ENCODE measurements around the gene ANXA3. TPM values are rescaled to one million over a fixed set of nuclear protein-coding genes. Genes with fewer than 3 reads are reported as not detected.
A peak's percentile ranks its signal among the peaks of the same experiment; 100 is the strongest.

ANXA3 gene
- polyA plus RNA-seq, 1 donor from 2014 or later = 0.39 TPM

DNA sequence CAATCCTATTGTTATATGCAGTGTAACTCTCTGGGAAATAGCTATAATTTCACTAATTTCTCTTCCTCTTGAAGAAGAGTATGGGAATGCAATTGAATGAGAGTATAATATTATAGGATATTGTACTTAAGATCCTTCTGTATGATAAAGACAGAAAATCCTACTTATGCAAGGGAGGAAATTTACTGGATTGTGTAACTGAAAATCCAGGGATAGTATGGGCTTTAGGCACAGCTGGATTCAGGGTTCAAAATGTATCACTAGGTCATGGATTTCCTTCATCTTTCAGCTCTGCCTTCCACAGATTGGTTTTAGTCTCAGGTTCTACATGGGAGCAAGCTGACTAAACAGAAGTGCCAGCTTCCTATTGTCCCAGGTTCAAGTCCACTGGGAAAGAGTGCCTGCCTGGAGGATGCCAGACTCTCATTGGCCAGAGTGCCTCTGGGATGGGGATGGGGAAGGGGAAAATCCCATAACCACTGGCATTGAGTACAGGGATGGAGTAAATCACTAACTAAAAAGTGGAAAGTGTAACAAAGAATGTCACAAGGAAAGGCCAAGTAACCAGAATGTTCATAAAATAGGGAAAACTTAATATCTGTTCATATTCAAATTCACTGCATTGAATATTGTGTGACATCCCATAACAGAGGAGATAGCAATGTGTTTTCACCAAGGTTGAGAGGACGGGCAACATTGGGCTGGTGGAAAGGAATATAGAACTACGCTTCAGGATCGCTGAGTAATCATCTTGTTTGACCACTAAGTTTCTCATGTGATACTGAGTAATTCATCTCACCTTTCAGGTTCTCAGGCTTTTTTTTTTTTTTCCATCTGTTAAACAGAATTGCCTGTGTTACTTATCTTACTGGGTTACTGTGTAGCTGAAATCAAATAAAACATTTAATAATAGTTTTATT lies 75.7 kb downstream of the ANXA3 start:
- no peaks in the 10 kb centered on the region for H3K27me3 Mint-ChIP-seq
- H3K9me3 Mint-ChIP-seq = peaks cover 0 to 12% (median 0%) of the 10 kb centered on the region in 3 donors
- H3K4me3 Mint-ChIP-seq = no peak overlapping the region
- no peak overlapping the region for H3K27ac Mint-ChIP-seq
- H3K4me1 Mint-ChIP-seq = peaks cover 38 to 51% (median 50%) of the 10 kb centered on the region in 3 donors
- H3K36me3 Mint-ChIP-seq = no peaks in the 10 kb centered on the region

DNA sequence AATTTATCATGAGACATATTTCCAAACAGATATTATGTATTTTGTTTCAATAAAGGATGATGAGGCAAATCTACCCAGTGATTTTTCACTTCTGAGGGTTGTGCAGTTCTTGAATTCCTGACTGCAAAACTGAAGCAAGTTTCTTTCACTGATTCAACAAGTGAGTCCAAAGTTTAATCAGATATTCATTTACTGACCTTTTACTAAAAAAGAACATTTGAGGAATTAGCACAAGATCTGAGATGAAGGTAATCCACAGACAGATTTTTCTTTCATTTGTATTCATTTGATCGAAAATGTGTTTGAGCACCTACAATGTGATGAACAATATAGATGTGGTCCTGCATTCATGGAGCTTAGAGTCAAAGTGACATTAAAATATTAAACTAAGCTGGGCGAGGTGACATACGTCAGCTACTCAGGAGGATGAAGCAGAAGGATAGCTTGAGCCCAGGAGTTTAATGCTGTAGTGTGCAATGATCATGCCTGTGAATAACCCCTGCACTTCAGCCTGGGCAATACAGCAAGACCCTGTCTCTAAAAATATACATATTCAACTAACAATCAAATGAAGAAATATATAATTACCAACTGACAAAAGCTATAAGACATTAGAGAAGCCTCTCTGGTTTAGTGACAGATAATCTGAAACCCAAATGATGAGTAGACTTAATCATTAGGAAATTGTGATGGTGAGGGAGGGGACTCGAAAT lies 76.6 kb downstream of the ANXA3 start:
- H3K4me3 Mint-ChIP-seq = no peak overlapping the region
- no peaks in the 10 kb centered on the region for H3K36me3 Mint-ChIP-seq
- H3K27ac Mint-ChIP-seq = peak overlapping the region in 2 of 3 donors; percentile 31 to 78
- no peaks in the 10 kb centered on the region for H3K27me3 Mint-ChIP-seq
- peaks cover 0 to 12% (median 0%) of the 10 kb centered on the region in 3 donors for H3K9me3 Mint-ChIP-seq
- peaks cover 40 to 55% (median 53%) of the 10 kb centered on the region in 3 donors for H3K4me1 Mint-ChIP-seq

DNA sequence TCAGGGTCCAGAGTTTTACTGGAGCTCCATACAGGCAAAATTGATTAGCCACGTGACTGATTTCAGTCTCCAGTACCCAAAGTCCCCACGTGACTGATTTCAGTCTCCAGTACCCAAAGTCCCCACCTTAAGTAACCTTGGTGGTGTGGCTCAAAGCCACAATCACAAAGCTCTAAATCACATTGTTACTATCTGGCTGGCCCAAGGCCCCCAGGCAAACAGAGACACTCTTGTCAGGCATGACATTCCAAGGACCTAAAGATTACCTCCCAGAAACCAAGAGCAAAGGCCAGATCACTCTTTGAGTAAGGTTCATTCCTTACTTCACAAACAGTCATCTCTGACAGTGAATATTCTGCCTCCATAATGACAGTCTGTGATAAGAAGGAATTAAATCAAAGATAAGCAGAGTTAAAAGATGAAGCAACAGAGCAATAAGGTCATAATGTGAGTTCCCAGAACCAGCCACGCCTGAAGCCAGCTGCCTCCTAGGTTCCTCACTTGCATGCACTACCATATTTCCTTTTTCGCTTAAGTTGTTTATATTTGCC lies 78.5 kb downstream of the ANXA3 start:
- peak overlapping the region in 2 of 3 donors; percentile 78 to 83 for H3K27ac Mint-ChIP-seq
- no peaks in the 10 kb centered on the region for H3K27me3 Mint-ChIP-seq
- peaks cover 41 to 69% (median 54%) of the 10 kb centered on the region in 3 donors for H3K4me1 Mint-ChIP-seq
- H3K9me3 Mint-ChIP-seq = peaks cover 0 to 12% (median 0%) of the 10 kb centered on the region in 3 donors
- peak overlapping the region in 1 of 4 donors; percentile 76 for H3K4me3 Mint-ChIP-seq
- H3K36me3 Mint-ChIP-seq = no peaks in the 10 kb centered on the region

DNA sequence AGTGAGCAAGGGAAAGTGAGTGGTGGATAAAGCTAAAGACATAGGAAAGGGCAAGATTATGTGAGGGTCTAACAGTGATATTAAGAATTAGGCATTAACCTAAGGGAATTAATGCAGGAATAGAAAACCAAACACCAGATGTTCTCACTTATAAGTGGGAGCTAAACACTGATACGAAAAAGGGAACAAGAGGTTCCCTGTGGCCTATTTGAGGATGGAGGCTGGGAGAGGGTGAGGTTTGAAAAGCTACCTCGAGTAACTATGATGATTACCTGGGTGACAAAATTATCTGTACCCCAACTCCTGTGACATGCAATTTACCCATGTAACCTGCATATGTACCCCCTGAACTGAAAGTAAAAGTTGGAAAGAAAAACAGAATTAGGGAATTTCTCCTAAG lies 79.0 kb downstream of the ANXA3 start:
- peaks cover 0 to 12% (median 0%) of the 10 kb centered on the region in 3 donors for H3K9me3 Mint-ChIP-seq
- peaks cover 41 to 68% (median 54%) of the 10 kb centered on the region in 3 donors for H3K4me1 Mint-ChIP-seq
- H3K36me3 Mint-ChIP-seq = no peaks in the 10 kb centered on the region
- peak overlapping the region in 1 of 4 donors; percentile 81 for H3K4me3 Mint-ChIP-seq
- peak overlapping the region in 1 of 3 donors; percentile 83 for H3K27ac Mint-ChIP-seq
- H3K27me3 Mint-ChIP-seq = no peaks in the 10 kb centered on the region

DNA sequence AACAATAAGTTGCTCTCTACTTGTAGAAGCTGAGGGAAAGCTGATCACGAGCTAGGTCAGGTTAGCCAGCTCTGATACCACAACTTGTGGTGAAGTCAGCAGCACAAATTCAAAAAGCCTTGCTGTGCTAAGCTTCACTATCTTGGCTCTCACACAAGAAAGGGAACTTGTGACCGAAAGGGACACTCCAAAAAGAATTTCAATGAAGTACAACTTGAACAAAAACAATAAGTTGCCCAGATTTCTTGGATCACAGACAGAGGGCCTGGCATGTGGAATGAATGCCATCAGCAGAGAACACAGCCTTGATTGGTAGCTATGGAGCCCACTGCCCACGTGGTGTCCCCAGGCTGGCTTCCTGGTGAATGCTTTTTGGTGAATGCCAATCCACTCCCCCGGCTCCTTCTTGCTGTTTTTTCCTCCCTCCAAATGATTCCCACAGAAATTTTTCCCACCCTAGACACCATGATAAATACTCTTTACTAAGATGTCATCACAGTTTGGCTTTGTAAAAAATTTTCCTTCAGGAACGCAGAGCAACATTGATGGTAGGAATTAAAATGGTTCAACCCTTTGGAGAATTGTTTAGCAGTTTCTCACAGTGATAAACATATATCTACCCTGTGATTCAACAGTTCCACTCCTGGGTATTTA lies 82.6 kb downstream of the ANXA3 start:
- peaks cover 48 to 64% (median 57%) of the 10 kb centered on the region in 3 donors for H3K4me1 Mint-ChIP-seq
- H3K4me3 Mint-ChIP-seq = no peak overlapping the region
- no peaks in the 10 kb centered on the region for H3K27me3 Mint-ChIP-seq
- peak overlapping the region; percentile 12 to 54 (median 27) for H3K27ac Mint-ChIP-seq
- H3K36me3 Mint-ChIP-seq = no peaks in the 10 kb centered on the region
- H3K9me3 Mint-ChIP-seq = peaks cover 0 to 9% (median 0%) of the 10 kb centered on the region in 3 donors

DNA sequence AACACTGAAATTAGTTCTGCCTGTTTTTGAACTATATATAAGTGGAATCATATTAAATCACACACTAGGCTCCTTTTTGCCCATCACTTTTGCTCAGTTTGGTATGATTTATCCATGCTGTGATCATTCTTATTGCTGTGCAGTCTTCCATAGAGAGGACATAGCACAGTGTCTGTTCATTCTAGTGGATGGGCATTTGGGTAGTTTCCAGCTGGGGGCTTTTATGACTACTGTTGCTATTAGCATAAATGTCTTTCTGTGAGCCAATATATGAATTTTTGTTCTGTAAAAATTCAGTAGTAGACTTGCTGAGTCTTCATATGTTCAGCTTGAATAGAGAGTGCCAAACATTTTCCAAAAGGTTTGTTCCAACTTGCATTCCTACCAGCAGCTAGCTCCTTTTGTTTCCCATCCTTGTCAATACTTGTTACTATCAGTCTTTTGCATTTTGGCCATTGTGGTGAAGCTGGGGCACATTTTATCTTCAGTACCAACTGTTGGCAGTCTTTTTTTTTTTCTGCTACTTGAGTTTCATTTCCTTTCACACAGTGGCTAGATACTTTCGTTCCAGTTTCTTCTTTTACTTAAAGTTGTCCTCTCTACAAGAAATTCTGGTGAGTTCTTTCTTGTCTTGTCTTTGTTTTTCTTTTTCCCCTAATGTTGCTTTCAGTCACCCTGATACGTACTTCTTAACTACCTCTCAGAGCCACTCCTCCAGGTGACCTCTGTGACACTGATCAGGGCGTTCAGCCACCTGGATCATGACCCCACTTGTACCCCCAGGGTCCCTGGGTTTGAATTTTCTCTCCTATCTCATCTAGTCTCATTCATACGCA lies 87.0 kb downstream of the ANXA3 start:
- Mint-ChIP-seq H3K36me3 (no peaks in the 10 kb centered on the region), H3K27me3 (no peaks in the 10 kb centered on the region), H3K4me3 (peak overlapping the region; percentile 18 to 64 (median 38)), H3K4me1 (peaks cover 43 to 65% (median 44%) of the 10 kb centered on the region in 3 donors), H3K9me3 (no peaks in the 10 kb centered on the region), H3K27ac (peak overlapping the region; percentile 88 to 93 (median 90))

DNA sequence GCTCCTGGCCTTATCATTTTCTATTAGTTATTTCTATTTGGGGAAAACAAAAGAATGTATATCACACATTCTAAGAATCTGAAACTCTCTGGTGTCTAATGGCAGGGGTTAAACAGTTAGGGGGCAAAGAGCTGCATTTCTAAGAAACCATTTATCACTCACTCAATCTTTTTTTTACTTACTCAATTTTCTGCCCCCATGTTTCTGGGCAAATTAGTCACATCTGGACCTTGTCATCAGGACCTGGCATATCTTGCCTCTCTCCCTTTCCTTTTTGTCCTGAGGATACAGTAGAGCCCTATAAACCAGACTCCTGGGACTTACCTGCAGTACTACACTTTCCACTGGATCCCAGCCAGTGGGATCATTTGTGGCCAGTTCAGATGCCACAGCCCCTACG lies 89.1 kb downstream of the ANXA3 start:
- H3K4me1 Mint-ChIP-seq = peaks cover 45 to 64% (median 49%) of the 10 kb centered on the region in 3 donors
- no peaks in the 10 kb centered on the region for H3K27me3 Mint-ChIP-seq
- H3K36me3 Mint-ChIP-seq = no peaks in the 10 kb centered on the region
- peak overlapping the region in 2 of 4 donors; percentile 30 to 67 for H3K4me3 Mint-ChIP-seq
- H3K27ac Mint-ChIP-seq = peak overlapping the region in 2 of 3 donors; percentile 29 to 92
- no peaks in the 10 kb centered on the region for H3K9me3 Mint-ChIP-seq

DNA sequence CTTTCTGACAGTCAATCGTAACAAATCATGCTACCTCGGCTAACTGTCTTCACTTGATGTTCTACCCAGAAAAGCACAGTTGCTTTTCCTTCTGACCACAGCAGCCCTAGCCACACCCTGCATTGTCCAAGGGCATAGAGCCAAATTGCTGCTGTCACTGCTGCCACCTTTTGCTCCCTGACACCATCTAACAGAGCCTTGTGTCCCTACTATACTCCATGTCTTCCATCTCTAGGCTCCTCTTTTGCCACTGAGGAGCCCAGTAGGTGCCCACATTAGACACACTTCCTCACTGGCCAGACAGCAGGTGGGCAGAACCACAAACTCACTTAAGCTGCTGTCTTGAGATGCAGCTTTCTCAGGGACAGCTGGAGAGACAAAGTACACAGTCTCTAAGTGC lies 91.4 kb downstream of the ANXA3 start:
- Mint-ChIP-seq H3K27ac (peak overlapping the region in 2 of 3 donors; percentile 36 to 91), H3K4me3 (peak overlapping the region in 3 of 4 donors; percentile 8 to 85 (median 79)), H3K4me1 (peaks cover 46 to 69% (median 53%) of the 10 kb centered on the region in 3 donors), H3K9me3 (no peaks in the 10 kb centered on the region), H3K27me3 (no peaks in the 10 kb centered on the region), H3K36me3 (no peaks in the 10 kb centered on the region)

DNA sequence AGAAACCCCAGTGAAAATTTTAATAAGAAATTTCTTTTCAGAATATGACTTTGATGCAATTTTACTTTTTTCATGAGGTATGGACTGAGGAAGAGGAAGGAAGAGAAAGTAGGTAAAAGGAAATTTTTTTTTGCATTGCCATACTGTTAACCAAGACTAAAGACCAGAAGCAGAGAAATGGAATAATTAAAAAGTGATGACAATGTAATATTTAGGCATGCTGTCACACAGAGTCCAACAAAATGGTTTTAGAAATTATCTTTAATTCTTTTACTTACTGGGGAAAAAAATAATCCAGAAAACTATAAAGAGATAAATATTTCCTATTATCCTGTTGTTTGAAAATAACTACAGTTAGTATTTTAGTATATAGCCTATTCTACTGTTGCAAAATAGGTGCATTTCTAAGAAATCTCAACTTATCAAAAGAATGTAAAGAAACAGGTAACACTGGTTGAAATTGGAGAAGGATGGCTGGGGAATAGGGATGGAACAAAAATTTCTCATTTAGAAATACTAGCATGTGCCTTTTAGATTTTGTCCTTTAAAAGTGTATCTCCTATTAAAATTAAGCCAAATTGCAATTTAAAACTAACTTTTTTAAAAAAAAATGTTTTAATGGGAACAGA lies 92.6 kb downstream of the ANXA3 start:
- peaks cover 42 to 64% (median 50%) of the 10 kb centered on the region in 3 donors for H3K4me1 Mint-ChIP-seq
- H3K36me3 Mint-ChIP-seq = no peaks in the 10 kb centered on the region
- no peaks in the 10 kb centered on the region for H3K27me3 Mint-ChIP-seq
- no peak overlapping the region for H3K4me3 Mint-ChIP-seq
- H3K27ac Mint-ChIP-seq = no peak overlapping the region
- H3K9me3 Mint-ChIP-seq = no peaks in the 10 kb centered on the region

DNA sequence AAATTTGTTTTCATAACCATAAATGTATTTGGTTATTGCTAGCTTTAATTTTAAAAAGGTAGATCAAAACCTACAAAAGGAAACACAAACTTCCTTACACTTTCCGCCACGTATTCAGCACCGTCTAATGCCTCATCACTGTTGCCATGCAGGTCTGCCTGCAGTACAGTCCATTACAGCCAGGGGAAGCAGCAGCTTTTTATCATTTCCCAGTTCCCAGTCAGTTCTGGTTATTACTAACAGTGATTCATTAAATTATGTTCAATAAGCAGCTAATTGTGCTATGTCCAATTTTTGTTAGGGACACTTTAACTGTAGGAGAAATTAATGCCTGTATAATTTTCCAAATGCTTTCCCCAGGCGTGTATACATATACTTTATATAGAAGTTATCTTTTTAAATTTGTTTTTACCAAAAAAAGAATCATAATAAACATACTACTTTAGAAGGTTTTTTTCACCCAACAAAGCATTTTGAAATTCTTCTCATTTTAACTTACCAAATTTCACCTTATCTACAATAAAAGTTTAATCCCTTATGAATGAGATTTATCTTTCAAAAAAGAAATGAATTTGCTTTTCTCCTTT lies 93.3 kb downstream of the ANXA3 start:
- Mint-ChIP-seq H3K36me3 (no peaks in the 10 kb centered on the region), H3K27me3 (no peaks in the 10 kb centered on the region), H3K27ac (peak overlapping the region in 1 of 3 donors; percentile 46), H3K4me3 (peak overlapping the region in 1 of 4 donors; percentile 86), H3K4me1 (peaks cover 43 to 59% (median 50%) of the 10 kb centered on the region in 3 donors), H3K9me3 (peaks cover 0 to under 1% (median 0%) of the 10 kb centered on the region in 3 donors)

DNA sequence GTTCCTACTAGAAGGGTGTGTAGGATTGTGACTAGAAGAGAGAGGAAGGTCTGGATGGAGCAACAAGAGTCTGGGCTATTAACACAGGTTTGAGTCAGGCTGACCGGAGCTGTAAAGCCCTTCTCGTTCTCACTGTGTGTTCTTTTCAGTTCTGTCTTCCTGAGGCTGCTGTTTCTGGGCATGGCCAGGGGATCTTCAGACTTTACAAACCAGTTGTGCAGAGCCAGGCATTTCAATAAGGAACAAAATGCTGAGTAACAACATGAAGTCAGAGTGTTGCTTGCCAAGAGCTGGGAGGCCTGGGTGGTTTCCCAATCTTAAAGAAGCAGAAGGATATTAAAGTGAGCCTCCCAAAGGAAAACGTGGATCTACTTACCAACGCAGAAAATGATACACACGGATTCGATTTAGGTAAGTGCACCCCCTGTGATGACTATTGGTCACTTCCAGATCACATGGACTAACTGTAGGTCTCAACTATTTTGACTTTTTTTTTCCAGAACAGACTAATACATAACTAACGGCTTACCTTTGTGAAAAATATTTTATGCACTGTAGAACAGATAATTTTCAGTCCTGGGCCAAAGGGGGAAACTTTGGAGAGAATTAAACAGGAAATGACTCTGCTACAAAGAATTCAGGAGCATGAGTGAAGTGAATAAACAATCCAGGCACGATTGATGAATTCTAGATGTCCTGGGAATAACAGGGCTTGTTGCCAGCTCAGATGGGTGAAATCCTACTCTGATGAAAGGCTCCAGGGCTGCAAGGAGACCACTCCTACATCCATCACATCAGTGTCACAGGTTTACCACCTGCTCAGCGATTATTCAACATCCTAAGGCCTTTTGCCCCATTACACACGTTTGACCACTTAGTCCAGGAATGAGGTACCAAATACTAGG lies 94.5 kb downstream of the ANXA3 start:
- peaks cover 45 to 59% (median 48%) of the 10 kb centered on the region in 3 donors for H3K4me1 Mint-ChIP-seq
- peak overlapping the region in 2 of 3 donors; percentile 46 to 79 for H3K27ac Mint-ChIP-seq
- H3K9me3 Mint-ChIP-seq = peaks cover 0 to 2% (median 0%) of the 10 kb centered on the region in 3 donors
- no peaks in the 10 kb centered on the region for H3K27me3 Mint-ChIP-seq
- peak overlapping the region in 3 of 4 donors; percentile 2 to 44 (median 10) for H3K4me3 Mint-ChIP-seq
- no peaks in the 10 kb centered on the region for H3K36me3 Mint-ChIP-seq

DNA sequence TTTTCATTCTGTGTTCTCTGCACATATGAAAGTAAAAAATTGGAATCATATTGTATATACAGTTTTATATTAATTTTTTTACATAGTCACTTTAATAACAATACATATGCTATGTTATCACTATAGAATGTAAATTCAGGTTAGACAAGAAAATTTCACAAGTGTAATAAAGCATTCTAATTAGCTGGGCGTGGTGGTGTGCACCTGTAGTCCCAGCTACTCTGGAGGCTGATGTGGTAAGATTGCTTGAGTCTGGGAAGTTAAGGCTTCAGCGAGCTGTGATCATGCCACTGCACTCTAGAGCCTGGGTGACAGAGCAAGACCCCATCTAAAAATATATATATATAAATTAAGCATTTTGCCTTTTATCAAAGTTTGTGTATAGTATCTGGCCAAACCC lies 95.7 kb downstream of the ANXA3 start:
- H3K4me3 Mint-ChIP-seq = no peak overlapping the region
- peaks cover 0 to 2% (median 0%) of the 10 kb centered on the region in 3 donors for H3K9me3 Mint-ChIP-seq
- no peak overlapping the region for H3K27ac Mint-ChIP-seq
- H3K36me3 Mint-ChIP-seq = no peaks in the 10 kb centered on the region
- H3K4me1 Mint-ChIP-seq = peaks cover 36 to 47% (median 42%) of the 10 kb centered on the region in 3 donors
- no peaks in the 10 kb centered on the region for H3K27me3 Mint-ChIP-seq

All from IgD-negative memory B cell (primary cell).